Measurements from ENCODE around the gene HBG1.

GRCh38 chr11:5200582-5200981 is 49.1 kb downstream of the HBG1 start, which contains the start of gene OR51V1:
- TF ChIP-seq, protein P1, sequence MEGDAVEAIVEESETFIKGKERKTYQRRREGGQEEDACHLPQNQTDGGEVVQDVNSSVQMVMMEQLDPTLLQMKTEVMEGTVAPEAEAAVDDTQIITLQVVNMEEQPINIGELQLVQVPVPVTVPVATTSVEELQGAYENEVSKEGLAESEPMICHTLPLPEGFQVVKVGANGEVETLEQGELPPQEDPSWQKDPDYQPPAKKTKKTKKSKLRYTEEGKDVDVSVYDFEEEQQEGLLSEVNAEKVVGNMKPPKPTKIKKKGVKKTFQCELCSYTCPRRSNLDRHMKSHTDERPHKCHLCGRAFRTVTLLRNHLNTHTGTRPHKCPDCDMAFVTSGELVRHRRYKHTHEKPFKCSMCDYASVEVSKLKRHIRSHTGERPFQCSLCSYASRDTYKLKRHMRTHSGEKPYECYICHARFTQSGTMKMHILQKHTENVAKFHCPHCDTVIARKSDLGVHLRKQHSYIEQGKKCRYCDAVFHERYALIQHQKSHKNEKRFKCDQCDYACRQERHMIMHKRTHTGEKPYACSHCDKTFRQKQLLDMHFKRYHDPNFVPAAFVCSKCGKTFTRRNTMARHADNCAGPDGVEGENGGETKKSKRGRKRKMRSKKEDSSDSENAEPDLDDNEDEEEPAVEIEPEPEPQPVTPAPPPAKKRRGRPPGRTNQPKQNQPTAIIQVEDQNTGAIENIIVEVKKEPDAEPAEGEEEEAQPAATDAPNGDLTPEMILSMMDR (IDR thresholded peaks at IDR 0.05): no peak
- TF ChIP-seq EP300 (IDR thresholded peaks at IDR 0.05): no peak
